DND-41 (cell line): ENCODE results near the gene PSENEN.

Source experiments
- ATAC-seq: fragments of 200-7000 bp; cut with Tn5 transposase; 3 replicates; pipeline ENCODE4 v1.9.1; 2021; ENCODE audit warnings: low read depth; ENCODE audit not compliant: insufficient read depth
- DNase-seq: peaks from one replicate; pipeline ENCODE4 v3.0.0-alpha.2; 2020
- H2AFZ ChIP-seq: 2 replicates; pipeline ENCODE4 v1.6.0; 2012; ENCODE audit warnings: low read depth, low read length
- H3K27ac ChIP-seq: 2 replicates; pipeline ENCODE4 v1.5.1; 2012; ENCODE audit warnings: low read length, inconsistent platforms
- H3K27me3 ChIP-seq: fragments of 200-600 bp; sonication (generic); 2 replicates; pipeline ENCODE4 v1.6.0; 2012; ENCODE audit warnings: low read length, mild to moderate bottlenecking, inconsistent platforms; ENCODE audit not compliant: insufficient read depth, poor library complexity
- H3K36me3 ChIP-seq: 2 replicates; pipeline ENCODE4 v1.5.1; 2012; ENCODE audit warnings: low read length, inconsistent platforms; ENCODE audit not compliant: insufficient read depth
- H3K4me1 ChIP-seq: 2 replicates; pipeline ENCODE4 v1.5.1; 2012; ENCODE audit warnings: mild to moderate bottlenecking, low read length; ENCODE audit not compliant: insufficient read depth
- H3K4me2 ChIP-seq: 2 replicates; pipeline ENCODE4 v1.6.0; 2012; ENCODE audit warnings: mild to moderate bottlenecking, moderate library complexity, low read length, inconsistent platforms; ENCODE audit not compliant: insufficient read depth
- H3K4me3 ChIP-seq, 2 experiments: fragments of 200-600 bp in 1 of 2; shearing (Covaris generic) in 1 of 2; 2 replicates each; pipeline ENCODE4 v1.5.1; 2012 to 2016; ENCODE audit warnings: inconsistent platforms in 2 of 2, low read length in 2 of 2, mild to moderate bottlenecking in 2 of 2, low read depth in 1 of 2, moderate library complexity in 1 of 2
- H3K79me2 ChIP-seq: 2 replicates; pipeline ENCODE4 v1.6.0; 2012; ENCODE audit warnings: low read length, inconsistent platforms; ENCODE audit not compliant: insufficient read depth
- H3K9ac ChIP-seq: 2 replicates; pipeline ENCODE4 v1.6.0; 2012; ENCODE audit warnings: low read depth, mild to moderate bottlenecking, inconsistent platforms, low read length, moderate library complexity
- H3K9me3 ChIP-seq: 2 replicates; pipeline ENCODE4 v1.5.1; 2012; ENCODE audit warnings: low read length, moderate library complexity, mild to moderate bottlenecking, inconsistent platforms; ENCODE audit not compliant: insufficient read depth, severe bottlenecking
- H4K20me1 ChIP-seq: 2 replicates; pipeline ENCODE4 v1.6.0; 2012; ENCODE audit warnings: low read length; ENCODE audit not compliant: insufficient read depth
- CTCF ChIP-seq: IDR thresholded peaks from 2 replicates; pipeline ENCODE4 v1.5.1; 2012; ENCODE audit warnings: borderline replicate concordance, low read length, moderate library complexity, mild to moderate bottlenecking; ENCODE audit not compliant: poor library complexity, severe bottlenecking; ENCODE audit errors: extremely low read depth
- EZH2 ChIP-seq: IDR thresholded peaks from 3 replicates; pipeline ENCODE4 v1.6.1; 2012; ENCODE audit warnings: borderline replicate concordance, low read depth, mild to moderate bottlenecking, moderate library complexity, low read length, inconsistent platforms; ENCODE audit not compliant: severe bottlenecking

Gene PSENEN

GRCh38 chr19:35764432-35765315 is 19.2 kb downstream of the PSENEN start:
- ATAC-seq (no peak), DNase-seq (no peak)
- peaks cover 13% of the 10 kb centered on the region for H3K79me2 ChIP-seq
- H2AFZ ChIP-seq, result no peak overlapping the region
- H3K4me2 ChIP-seq, result no peak overlapping the region
- H3K9ac ChIP-seq, result no peak overlapping the region
- TF ChIP-seq CTCF (no peak), EZH2 (no peak)
- peaks cover 22% of the 10 kb centered on the region for H4K20me1 ChIP-seq
- peaks cover 3% of the 10 kb centered on the region for H3K4me1 ChIP-seq
- H3K27ac ChIP-seq, result no peak overlapping the region
- H3K9me3 ChIP-seq, result no peaks in the 10 kb centered on the region
- H3K27me3 ChIP-seq, result no peaks in the 10 kb centered on the region
- H3K36me3 ChIP-seq, result peaks cover 76% of the 10 kb centered on the region
- H3K4me3 ChIP-seq, result no peak overlapping the region

GRCh38 chr19:35766571-35767104 is 21.2 kb downstream of the PSENEN start:
- TF ChIP-seq EZH2 (no peak), CTCF (no peak)
- H3K36me3 ChIP-seq, result peaks cover 58% of the 10 kb centered on the region
- no peak for ATAC-seq

DNA sequence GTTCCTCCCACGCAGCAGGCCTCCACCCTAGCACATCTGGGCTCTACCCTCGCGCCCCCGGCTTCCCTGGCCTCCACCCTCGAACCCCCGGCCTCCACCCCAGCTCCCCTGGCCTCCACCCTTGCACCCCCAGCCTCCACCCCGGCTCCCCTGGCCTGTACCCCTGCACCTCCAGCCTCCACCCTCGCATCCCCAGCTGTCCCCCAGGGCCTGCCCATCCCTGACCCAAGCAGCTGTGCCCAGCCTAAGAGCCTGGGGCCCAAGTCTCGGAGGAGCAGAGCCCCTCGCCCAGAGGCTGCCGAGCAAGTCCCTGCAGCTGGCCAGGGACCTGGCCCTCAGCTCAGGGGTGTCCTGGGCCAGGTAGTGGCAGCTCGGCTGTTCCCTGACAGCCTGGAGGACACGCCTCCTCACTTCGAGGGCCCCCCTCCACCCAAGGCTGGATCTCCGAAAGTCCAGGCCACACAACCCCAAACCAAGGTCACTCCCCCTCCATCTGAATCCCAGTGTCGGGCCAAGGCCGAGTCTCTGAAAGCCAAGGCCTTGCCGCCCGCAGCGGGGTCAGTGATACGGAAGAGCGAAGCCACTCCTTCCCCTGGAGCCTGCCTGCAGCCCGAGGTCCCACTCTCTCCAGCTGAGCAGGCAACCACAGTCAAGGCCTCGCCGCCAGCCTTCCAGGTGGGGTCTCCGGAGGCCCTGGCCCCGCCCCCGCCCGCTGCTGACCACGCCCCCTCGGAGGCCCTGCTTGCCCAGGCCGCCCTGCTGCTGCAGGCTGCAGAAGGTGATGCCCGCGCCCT is 22.0 kb downstream of the PSENEN start:
- Histone ChIP-seq H3K27me3 (no peaks in the 10 kb centered on the region), H3K36me3 (peaks cover 51% of the 10 kb centered on the region), H3K9ac (no peak overlapping the region), H3K9me3 (no peaks in the 10 kb centered on the region), H3K4me2 (no peak overlapping the region), H3K79me2 (no peaks in the 10 kb centered on the region), H3K4me1 (no peaks in the 10 kb centered on the region), H2AFZ (no peak overlapping the region), H3K4me3 (no peak overlapping the region), H3K27ac (no peak overlapping the region), H4K20me1 (peaks cover 13% of the 10 kb centered on the region)
- TF ChIP-seq CTCF, result no peak
- no peak for TF ChIP-seq EZH2
- ATAC-seq, result no peak
- no peak for DNase-seq

More at GRCh38 chr19:35766571-35767104, 21.2 kb downstream of the PSENEN start:
- Histone ChIP-seq H3K4me1 (no peaks in the 10 kb centered on the region), H3K27me3 (no peaks in the 10 kb centered on the region), H4K20me1 (peaks cover 13% of the 10 kb centered on the region), H3K4me3 (no peak overlapping the region), H2AFZ (no peak overlapping the region), H3K27ac (no peak overlapping the region), H3K4me2 (no peak overlapping the region), H3K79me2 (no peaks in the 10 kb centered on the region), H3K9ac (no peak overlapping the region), H3K9me3 (no peaks in the 10 kb centered on the region)
- DNase-seq, result no peak
